GM18873 (cell line): Measurements from ENCODE around the gene CIB2.

Source experiments
- ATAC-seq: cut with Tn5 transposase; IDR thresholded peaks from one replicate; pipeline ENCODE4 v1.9.1; 2021; ENCODE audit warnings: mild to moderate bottlenecking, moderate library complexity, moderate number of reproducible peaks; ENCODE audit not compliant: unreplicated experiment, low FRiP score

CIB2 gene

GRCh38 chr15:78070049-78070700 lies 61.1 kb downstream of the CIB2 start:
- no peak for ATAC-seq

- no peak for ATAC-seq
Measured at GRCh38 chr15:78069462-78070029, 61.7 kb downstream of the CIB2 start.

- ATAC-seq: no peak
Measured at GRCh38 chr15:78069052-78069414, 62.2 kb downstream of the CIB2 start.

DNA sequence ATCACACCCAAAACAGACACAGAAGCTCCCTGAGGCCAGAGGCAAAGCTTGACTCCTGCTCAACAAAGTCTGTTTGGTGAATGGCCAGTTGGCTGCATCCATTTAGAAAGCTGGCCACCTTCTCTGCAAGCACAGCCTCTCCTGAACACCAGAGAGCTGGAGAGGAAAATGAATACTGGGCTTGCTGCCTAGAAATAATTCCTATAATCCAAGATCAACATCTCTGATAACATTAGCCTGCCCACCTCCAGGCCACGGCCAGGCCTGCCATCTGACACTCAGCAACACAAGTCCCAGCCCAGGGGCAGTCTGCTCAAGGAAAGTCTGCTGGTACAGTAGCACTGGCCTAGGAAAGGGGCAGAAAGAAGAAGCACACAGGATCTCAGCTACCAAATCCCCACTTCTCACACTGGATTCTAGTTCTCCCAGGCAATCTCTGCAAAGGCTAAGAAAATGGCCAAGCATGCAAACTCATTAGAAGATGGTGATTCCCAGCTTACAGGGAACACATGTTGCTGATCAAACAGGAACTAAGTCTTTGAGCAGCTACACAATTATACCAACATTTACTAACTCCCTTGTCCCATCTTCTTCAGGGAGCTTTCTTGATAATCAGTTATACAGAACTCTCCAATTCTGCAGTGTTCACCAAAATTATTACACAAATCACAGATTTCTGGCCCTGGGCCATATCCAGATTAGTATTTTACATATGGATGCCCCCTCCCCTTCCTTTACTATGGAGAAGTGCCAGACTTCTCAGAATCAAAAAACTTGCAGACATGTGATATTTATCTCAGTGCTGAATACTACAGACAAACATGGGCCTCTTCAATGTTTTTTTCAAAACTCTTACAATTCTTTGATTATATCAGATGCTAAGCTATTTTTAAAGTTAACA lies 63.7 kb downstream of the CIB2 start:
- no peak for ATAC-seq

- ATAC-seq: peak; percentile 46
Measured at GRCh38 chr15:78065973-78066946, 65.0 kb downstream of the CIB2 start.

DNA sequence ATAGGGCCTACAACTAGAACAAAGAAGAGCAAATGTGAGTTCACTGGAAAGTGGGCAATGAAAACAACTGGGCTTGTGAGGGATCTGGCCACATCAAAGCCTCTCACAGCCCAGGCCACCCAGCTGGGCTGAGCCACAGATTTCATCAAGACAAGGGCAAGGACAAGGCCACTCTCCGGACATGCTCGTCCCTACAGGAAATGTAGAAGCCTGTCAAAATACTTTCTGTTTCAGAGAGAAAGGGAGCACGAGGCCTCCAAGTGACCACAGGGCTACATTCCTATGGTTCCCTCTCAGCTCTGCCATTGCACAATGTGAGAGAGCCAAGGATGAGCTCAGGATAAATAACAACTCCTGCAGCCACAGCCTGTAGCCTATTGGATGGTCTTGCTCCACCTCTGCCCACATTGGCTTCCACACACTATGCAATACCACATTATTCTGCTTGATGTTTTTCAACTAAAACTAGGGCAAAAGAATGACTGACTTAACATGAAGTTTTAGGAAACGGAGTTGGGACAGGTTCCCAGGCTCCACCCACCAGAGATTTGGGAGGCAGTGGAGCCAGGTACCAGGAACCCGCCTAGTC lies 65.9 kb downstream of the CIB2 start:
- ATAC-seq: no peak

- ATAC-seq: no peak
Measured at GRCh38 chr15:78064544-78064943, 66.7 kb downstream of the CIB2 start.

DNA sequence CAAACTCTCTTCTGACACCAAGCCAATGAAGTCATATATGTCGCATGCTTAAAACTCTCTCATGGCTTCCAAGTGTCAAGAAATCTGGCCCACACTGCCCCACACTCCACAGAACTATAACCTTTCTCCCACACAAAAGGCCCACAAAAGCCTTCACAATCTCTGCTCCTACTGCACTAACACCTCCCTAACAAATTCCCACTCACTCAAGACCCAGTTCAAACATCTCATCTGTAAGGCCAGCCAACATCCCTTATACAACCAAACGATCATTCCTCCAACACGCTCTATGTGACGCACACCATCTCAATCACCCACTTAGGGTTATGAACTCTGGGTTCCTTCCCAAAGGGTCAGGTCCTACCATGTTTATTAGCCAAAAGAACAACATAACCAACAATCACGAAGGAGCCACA lies 67.3 kb downstream of the CIB2 start:
- ATAC-seq: no peak

GRCh38 chr15:78063217-78063616 lies 68.0 kb downstream of the CIB2 start:
- no peak for ATAC-seq

DNA sequence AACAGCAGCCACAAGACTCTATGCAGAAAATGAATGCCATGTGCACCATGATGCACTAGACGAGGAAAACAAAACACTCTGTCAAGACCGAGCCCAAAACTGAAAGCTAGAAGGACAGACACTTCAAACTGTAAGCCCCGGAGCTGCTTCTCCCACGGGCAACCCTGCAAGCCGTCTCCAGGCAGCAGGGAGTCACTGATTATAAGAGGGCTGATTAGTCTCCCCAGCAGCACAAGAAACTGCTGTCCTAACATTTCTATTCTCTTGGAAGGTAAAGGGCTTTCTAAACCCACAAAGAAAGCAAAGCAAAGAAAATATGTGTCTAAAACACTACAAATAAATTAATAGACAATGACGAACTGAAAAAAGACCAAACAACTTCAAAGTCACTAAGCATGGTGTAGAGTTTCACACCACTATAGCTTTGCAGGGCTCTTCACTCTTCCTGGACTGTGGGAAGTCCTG lies 69.2 kb downstream of the CIB2 start:
- ATAC-seq: no peak

DNA sequence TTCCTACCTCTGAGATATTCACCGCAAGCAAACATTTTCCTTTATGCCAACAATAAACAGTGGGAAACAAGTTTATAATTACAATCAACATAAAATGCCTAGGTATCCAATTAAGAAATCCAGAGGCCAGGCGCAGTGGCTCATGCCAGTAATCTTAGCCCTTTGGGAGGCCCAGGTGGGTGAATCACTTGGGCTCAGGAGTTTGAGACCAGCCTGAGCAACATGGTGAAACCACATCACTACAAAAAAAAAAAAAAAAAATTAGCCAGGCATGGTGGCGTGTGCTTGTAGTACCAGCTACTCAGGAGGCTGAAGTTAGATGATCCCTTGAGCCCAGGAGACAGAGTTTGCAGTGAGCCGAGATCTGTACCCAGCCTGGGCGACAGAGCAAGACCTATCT lies 71.0 kb downstream of the CIB2 start:
- no peak for ATAC-seq

- ATAC-seq: no peak
Measured at GRCh38 chr15:78059110-78059839, 72.0 kb downstream of the CIB2 start.

DNA sequence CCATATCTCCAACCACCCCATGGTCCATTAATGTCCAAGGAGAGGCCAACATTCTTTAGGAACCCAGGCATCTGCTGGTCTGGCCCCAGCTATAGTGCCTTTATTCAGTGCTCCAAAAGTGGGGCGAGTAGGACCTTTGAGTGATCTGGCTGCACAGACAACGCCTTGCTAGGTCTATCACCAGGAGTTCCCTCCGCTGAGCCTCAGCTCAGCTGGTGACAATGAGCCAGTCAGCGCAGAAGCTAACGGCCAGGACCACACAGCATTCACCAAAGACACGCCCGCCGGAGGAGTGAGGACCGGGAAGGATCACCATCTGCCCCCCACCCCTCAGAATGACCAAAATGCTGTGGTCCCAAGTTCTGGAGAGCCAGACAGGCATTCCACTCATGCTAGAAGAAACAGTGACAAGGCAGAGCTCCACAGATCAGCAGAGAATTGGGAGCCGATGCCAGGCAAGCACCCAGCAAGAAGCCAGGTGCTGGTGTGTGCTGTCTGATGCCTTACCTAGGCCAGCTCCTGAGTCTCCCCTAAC lies 72.8 kb downstream of the CIB2 start:
- ATAC-seq: no peak

DNA sequence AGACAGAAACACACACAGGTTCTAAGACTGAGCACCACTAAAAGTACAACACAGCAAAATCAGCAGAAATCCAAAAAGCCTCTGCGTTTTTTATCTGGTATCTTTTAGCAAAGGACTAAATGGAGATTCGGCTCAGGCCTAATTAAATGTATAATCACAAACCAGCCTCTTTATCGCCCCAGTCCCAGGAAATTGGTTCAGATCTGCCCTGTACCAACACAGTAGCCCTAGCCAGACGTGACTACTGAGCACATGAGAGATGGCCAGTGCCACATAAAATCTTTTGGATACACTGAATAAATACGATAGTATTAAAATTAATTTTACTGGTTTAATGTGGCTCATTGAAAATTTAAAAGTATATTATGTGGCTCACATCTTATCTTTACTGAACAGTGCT lies 73.4 kb downstream of the CIB2 start:
- no peak for ATAC-seq

- ATAC-seq: no peak
Measured at GRCh38 chr15:78056714-78057269, 74.5 kb downstream of the CIB2 start.

GRCh38 chr15:78055919-78056713 lies 75.1 kb downstream of the CIB2 start:
- no peak for ATAC-seq

DNA sequence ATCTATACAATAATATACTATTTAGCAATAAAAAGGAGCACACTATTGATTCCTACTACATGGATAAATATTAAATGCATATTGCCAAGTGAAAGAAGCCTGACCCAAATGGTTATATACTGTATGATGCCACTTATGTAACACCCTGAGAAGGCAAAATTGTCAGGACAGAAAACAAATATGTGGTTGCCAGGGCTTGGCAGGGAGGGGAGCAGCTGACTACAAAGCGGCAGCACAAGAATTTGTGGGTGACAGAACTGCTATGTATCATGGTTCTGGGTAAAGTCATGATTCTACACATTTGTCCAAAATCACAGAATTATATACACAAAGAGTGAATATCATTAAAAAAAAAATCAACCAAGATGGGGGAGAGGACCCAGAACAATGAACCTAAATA lies 76.3 kb downstream of the CIB2 start:
- ATAC-seq: no peak
